Thyroid gland (tissue), 4 donors: ENCODE measurements around the gene ITGA1. TPM values are rescaled to one million over a fixed set of nuclear protein-coding genes. Genes with fewer than 3 reads are reported as not detected.

Source experiments
- DNase-seq, 2 donors: peaks; one replicate each; pipeline ENCODE4 v3.0.0-alpha.2; 2019
- H3K27ac ChIP-seq, 3 donors: fragments of 200-600 bp; sonication (generic); 1 replicate in 2 of 3; 2 replicates in 1 of 3; pipeline ENCODE4 v1.5.1; 2016 to 2019; ENCODE audit warnings: mild to moderate bottlenecking in 1 of 3, moderate library complexity in 1 of 3
- H3K27me3 ChIP-seq: fragments of 200-600 bp; sonication (generic); one replicate; pipeline ENCODE4 v1.5.1; 2019
- H3K36me3 ChIP-seq, 2 donors: fragments of 200-600 bp; sonication (generic); one replicate each; pipeline ENCODE4 v1.5.1; 2016 to 2019
- H3K4me1 ChIP-seq, 2 donors: fragments of 200-600 bp; sonication (generic); one replicate each; pipeline ENCODE4 v1.5.1; 2017 to 2019
- H3K4me3 ChIP-seq, 3 donors: fragments of 200-600 bp; sonication (generic); replicated peaks in 1 of 3; 1 replicate in 2 of 3; 2 replicates in 1 of 3; pipeline ENCODE4 v1.5.1; 2016; ENCODE audit warnings: mild to moderate bottlenecking in 1 of 3
- H3K9me3 ChIP-seq: fragments of 200-600 bp; sonication (generic); one replicate; pipeline ENCODE4 v1.5.1; 2017
- CTCF ChIP-seq, 6 experiments: fragments of 200-600 bp in 3 of 6; fragments of 450-650 bp in 3 of 6; sonication (generic) in 3 of 6; IDR thresholded peaks; one replicate each; pipeline ENCODE4 v1.5.1; 2016 to 2019; ENCODE audit warnings: antibody characterized with exemption in 6 of 6, mild to moderate bottlenecking in 2 of 6, inconsistent platforms in 1 of 6, moderate library complexity in 1 of 6
- POLR2A ChIP-seq, 2 donors: fragments of 450-650 bp; IDR thresholded peaks; one replicate each; pipeline ENCODE4 v1.6.1; 2017; ENCODE audit warnings: antibody characterized with exemption in 2 of 2, mild to moderate bottlenecking in 2 of 2, moderate library complexity in 1 of 2
- WGBS, 2 donors: methylation state at CpG; one replicate each; pipeline ENCODE4 v1.1.5; 2017; 5-methylcytosine and 5-hydroxymethylcytosine counted together
- intact Hi-C: fragments of 100-400 bp; cut with DNase I; formaldehyde crosslinking; loops from one replicate; pipeline ENCODE4 v1.15.1; 2023
- total RNA-seq, 4 donors: library from RNA; depleted of rRNA; stranded (reverse); fragments of >200 nt; gene quantifications; one replicate each; pipeline ENCODE4 v1.2.3, GENCODE V29; 2016

Gene ITGA1
- total RNA-seq, 4 donors from 2014 or later = 38.7 to 85.9 (median 52.6) TPM

GRCh38 chr5:52837591-52838001, 49.9 kb downstream of the ITGA1 start:
- H3K9me3 ChIP-seq = no peaks in the 10 kb centered on the region
- intact Hi-C loops = no loop called here
- no peak overlapping the region for H3K4me3 ChIP-seq
- TF ChIP-seq CTCF (IDR thresholded peaks at IDR 0.05) (no peak), POLR2A (IDR thresholded peaks at IDR 0.05) (no peak)
- no peaks in the 10 kb centered on the region for H3K27me3 ChIP-seq
- no peaks in the 10 kb centered on the region for H3K4me1 ChIP-seq
- H3K36me3 ChIP-seq = no peaks in the 10 kb centered on the region
- H3K27ac ChIP-seq = peak overlapping the region in 2 of 3 donors; percentile 41 to 48
- DNase-seq = no peak
- 72 to 77% methylated on average over 2 of the region's 2 CpGs for WGBS, 2 donors

DNA sequence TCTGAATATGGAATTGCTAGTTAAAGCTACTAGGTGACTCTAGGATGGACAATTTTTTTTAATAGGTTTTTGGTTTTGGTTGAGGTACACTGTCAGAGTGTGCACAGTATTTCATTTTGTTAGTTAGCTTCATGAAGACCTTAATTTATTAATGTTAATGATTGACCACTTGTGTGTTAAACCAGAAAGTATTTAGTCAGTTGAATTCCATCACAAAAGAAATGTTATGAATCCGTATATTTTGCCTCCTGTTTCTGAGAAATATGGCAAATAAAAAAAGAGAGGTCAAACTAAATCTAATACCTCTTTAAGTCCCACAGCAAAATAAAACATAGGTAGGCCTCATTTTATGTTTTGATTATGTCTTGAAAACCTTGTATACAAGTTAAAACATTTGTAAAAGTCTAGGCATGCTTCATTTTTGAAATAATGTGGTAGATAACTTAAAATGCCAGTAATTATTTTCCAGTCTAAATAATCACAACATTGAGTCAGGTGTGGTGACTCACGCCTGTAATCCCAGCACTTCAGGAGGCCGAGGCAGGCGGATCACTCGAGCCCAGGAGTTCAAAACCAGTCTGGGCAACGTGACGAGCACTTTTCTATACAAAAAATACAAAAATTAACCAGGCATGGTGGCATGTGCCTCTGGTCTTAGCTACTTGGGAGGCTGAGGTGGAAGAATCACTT, 50.8 kb downstream of the ITGA1 start:
- intact Hi-C loops = no loop called here
- no peaks in the 10 kb centered on the region for H3K4me1 ChIP-seq
- no peaks in the 10 kb centered on the region for H3K27me3 ChIP-seq
- TF ChIP-seq CTCF (IDR thresholded peaks at IDR 0.05) (no peak), POLR2A (IDR thresholded peaks at IDR 0.05) (no peak)
- WGBS, 2 donors = 89 to 92% methylated on average over 7 of the region's 7 CpGs
- no peaks in the 10 kb centered on the region for H3K36me3 ChIP-seq
- no peak for DNase-seq
- H3K27ac ChIP-seq = peak overlapping the region in 1 of 3 donors; percentile 48
- no peaks in the 10 kb centered on the region for H3K9me3 ChIP-seq
- no peak overlapping the region for H3K4me3 ChIP-seq

GRCh38 chr5:52839285-52839684, 51.6 kb downstream of the ITGA1 start:
- H3K4me1 ChIP-seq = no peaks in the 10 kb centered on the region
- no peak for DNase-seq
- 81 to 94% methylated on average over 1 of the region's 1 CpG for WGBS, 2 donors
- no peak overlapping the region for H3K4me3 ChIP-seq
- intact Hi-C loops = no loop called here
- H3K9me3 ChIP-seq = no peaks in the 10 kb centered on the region
- no peaks in the 10 kb centered on the region for H3K27me3 ChIP-seq
- no peak overlapping the region for H3K27ac ChIP-seq
- H3K36me3 ChIP-seq = no peaks in the 10 kb centered on the region
- TF ChIP-seq POLR2A (IDR thresholded peaks at IDR 0.05) = no peak
- TF ChIP-seq CTCF (IDR thresholded peaks at IDR 0.05) = no peak

DNA sequence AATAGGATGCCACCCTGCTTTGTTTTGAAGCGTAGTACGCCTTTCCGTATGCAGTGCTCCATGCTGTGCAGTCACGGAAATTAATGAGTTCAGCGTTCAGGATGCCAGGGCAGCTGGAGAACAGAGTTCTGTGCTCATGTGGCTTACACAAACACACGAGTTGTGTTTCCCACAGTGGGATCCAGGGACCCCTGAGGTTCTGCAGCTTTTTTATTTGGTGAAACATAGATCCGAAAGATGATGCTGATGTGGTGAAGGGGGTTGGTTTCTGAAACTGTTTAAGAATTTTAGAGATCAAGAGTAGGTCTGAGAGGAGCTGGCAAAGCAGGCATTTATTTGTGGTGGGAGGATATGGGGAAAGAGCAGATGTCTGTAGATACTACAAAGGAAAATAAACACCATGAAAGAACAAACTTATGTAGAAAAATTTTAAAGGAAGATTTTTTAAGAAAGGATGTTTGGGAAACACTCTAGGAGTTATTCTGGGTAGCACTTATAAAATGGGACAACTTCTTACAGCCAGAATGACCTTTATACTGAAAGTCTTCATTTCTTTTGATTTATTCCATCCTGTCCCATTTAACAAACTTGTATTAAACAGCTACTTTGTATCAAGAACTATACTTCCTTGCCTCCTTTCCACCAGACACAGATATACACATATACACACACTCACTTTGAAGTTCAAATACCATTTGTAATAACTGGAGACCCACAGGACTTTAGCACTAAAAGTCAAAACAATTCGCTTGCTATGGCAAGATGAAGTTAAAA, 52.7 kb downstream of the ITGA1 start:
- WGBS, 2 donors = 69 to 74% methylated on average over 8 of the region's 8 CpGs
- no peak for DNase-seq
- TF ChIP-seq POLR2A (IDR thresholded peaks at IDR 0.05) (no peak), CTCF (IDR thresholded peaks at IDR 0.05) (no peak)
- Histone ChIP-seq H3K4me3 (no peak overlapping the region), H3K27me3 (no peaks in the 10 kb centered on the region), H3K4me1 (no peaks in the 10 kb centered on the region), H3K36me3 (no peaks in the 10 kb centered on the region), H3K27ac (peak overlapping the region in 2 of 3 donors; percentile 27 to 64), H3K9me3 (no peaks in the 10 kb centered on the region)
- intact Hi-C loops = no loop called here

- H3K27me3 ChIP-seq = no peaks in the 10 kb centered on the region
- no peaks in the 10 kb centered on the region for H3K36me3 ChIP-seq
- intact Hi-C loops = no loop called here
- DNase-seq = no peak
- TF ChIP-seq POLR2A (IDR thresholded peaks at IDR 0.05) (no peak), CTCF (IDR thresholded peaks at IDR 0.05) (no peak)
- no peak overlapping the region for H3K4me3 ChIP-seq
- peak overlapping the region in 2 of 3 donors; percentile 27 to 64 for H3K27ac ChIP-seq
- no peaks in the 10 kb centered on the region for H3K4me1 ChIP-seq
- H3K9me3 ChIP-seq = no peaks in the 10 kb centered on the region
Measured at GRCh38 chr5:52841114-52841513, 53.4 kb downstream of the ITGA1 start.
